Endodermal cell (in vitro differentiated cells): ENCODE measurements around the gene PDE7B. TPM values are rescaled to one million over a fixed set of nuclear protein-coding genes. Genes with fewer than 3 reads are reported as not detected.

Experiments used
- DNase-seq: peaks from one replicate; pipeline ENCODE4 v3.0.0-alpha.2; 2017
- H3K27ac ChIP-seq: 2 replicates; pipeline ENCODE4 v1.5.1; 2013; ENCODE audit warnings: mild to moderate bottlenecking, low read depth, low read length, moderate library complexity
- H3K27me3 ChIP-seq: 2 replicates; pipeline ENCODE4 v1.6.1; 2013; ENCODE audit warnings: mild to moderate bottlenecking, low read length, moderate library complexity; ENCODE audit not compliant: insufficient read depth, control insufficient read depth, poor library complexity, severe bottlenecking
- H3K36me3 ChIP-seq: 2 replicates; pipeline ENCODE4 v1.7.0; 2013; ENCODE audit warnings: mild to moderate bottlenecking, low read length, moderate library complexity; ENCODE audit not compliant: control insufficient read depth, insufficient read depth
- H3K4me1 ChIP-seq: one replicate; pipeline ENCODE4 v1.7.0; 2013; ENCODE audit warnings: low read length; ENCODE audit not compliant: control insufficient read depth, insufficient read depth
- H3K4me3 ChIP-seq: 2 replicates; pipeline ENCODE4 v1.5.1; 2013; ENCODE audit warnings: mild to moderate bottlenecking, low read length, moderate library complexity
- H3K9ac ChIP-seq: 2 replicates; pipeline ENCODE4 v1.6.1; 2013; ENCODE audit warnings: mild to moderate bottlenecking, low read length, moderate library complexity; ENCODE audit not compliant: poor library complexity, severe bottlenecking; ENCODE audit errors: extremely low read depth
- H3K9me3 ChIP-seq: 2 replicates; pipeline ENCODE4 v1.6.1; 2013; ENCODE audit warnings: mild to moderate bottlenecking, low read length, moderate library complexity; ENCODE audit not compliant: control insufficient read depth
- H3K27ac Mint-ChIP-seq: 2 replicates; pipeline ENCODE4 v1.8.0; 2020; ENCODE audit warnings: mixed read lengths
- H3K27me3 Mint-ChIP-seq: 2 replicates; pipeline ENCODE4 v1.8.0; 2021; ENCODE audit warnings: mild to moderate bottlenecking, mixed read lengths; ENCODE audit not compliant: insufficient read depth
- H3K36me3 Mint-ChIP-seq: 2 replicates; pipeline ENCODE4 v1.8.0; 2020; ENCODE audit warnings: low read depth, mixed read lengths
- H3K4me1 Mint-ChIP-seq: 2 replicates; pipeline ENCODE4 v1.8.0; 2020; ENCODE audit warnings: mixed read lengths
- H3K4me3 Mint-ChIP-seq: 2 replicates; pipeline ENCODE4 v1.8.0; 2020; ENCODE audit warnings: mild to moderate bottlenecking, moderate library complexity, mixed read lengths
- H3K9me3 Mint-ChIP-seq: 2 replicates; pipeline ENCODE4 v1.8.0; 2020; ENCODE audit warnings: mild to moderate bottlenecking, mixed read lengths
- WGBS, 2 experiments: methylation state at CpG; one replicate each; pipeline versions ENCODE4 v1.1.5 to v1.1.7; 2013; ENCODE audit warnings: missing lambda C conversion rate in 2 of 2, mixed read lengths in 1 of 2; ENCODE audit not compliant: insufficient coverage in 1 of 2, insufficient read length in 1 of 2; 5-methylcytosine and 5-hydroxymethylcytosine counted together
- total RNA-seq, 2 donors: library from RNA; stranded (reverse); fragmentation: NEBNext Ultra II Directional in 1 of 2; extraction: Animal tissue kit (Norgen Biotek cat#: 25700) in 1 of 2; gene quantifications; 2 replicates in 1 of 2; 3 replicates in 1 of 2; pipeline ENCODE4 v1.2.1, GENCODE V29; 2021
- TF ChIP-seq, protein P1 (sequence below): fragments of 200-600 bp; sonication (generic); conservative IDR thresholded peaks from 2 replicates; pipeline ENCODE4 v1.5.0; 2021; ENCODE audit warnings: antibody characterized with exemption, mild to moderate bottlenecking

The PDE7B gene
- total RNA-seq, 2 donors from 2014 or later: 0.26 TPM; not detected in 1

DNA sequence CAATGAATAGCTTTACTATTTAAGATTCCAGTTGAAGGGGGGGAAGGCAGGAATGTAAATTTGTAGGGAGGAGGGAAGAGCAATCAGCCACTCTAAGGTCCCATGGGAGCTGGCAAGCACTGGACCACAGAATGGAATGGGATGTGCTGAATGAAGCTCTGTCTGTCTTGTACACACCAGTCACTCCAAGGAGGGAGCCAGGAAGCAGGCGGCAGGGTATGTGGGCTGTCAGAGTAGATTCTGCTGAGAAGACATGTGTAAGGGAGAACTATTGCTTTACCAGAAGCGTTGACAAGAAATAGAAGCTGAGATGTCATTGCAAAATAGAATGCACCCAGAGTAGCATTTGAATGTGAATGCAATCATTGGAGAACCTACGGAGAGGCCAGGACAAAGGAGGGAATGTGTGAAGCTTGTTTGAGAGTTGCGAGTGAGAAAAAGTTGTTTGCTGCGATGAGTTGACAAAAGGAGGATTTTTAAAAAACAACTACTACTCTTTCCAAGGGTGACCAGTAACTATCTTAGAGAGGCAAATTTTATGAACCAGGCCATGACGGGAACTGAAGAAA lies 25.2 kb upstream of the PDE7B start:
- no peaks in the 10 kb centered on the region for H3K36me3 ChIP-seq
- no peaks in the 10 kb centered on the region for H3K4me1 ChIP-seq
- Mint-ChIP-seq H3K9me3 (no peaks in the 10 kb centered on the region), H3K27me3 (no peaks in the 10 kb centered on the region), H3K4me1 (peaks cover 6% of the 10 kb centered on the region), H3K36me3 (no peaks in the 10 kb centered on the region), H3K4me3 (no peak overlapping the region), H3K27ac (no peak overlapping the region)
- H3K9me3 ChIP-seq: no peaks in the 10 kb centered on the region
- TF ChIP-seq, protein P1, sequence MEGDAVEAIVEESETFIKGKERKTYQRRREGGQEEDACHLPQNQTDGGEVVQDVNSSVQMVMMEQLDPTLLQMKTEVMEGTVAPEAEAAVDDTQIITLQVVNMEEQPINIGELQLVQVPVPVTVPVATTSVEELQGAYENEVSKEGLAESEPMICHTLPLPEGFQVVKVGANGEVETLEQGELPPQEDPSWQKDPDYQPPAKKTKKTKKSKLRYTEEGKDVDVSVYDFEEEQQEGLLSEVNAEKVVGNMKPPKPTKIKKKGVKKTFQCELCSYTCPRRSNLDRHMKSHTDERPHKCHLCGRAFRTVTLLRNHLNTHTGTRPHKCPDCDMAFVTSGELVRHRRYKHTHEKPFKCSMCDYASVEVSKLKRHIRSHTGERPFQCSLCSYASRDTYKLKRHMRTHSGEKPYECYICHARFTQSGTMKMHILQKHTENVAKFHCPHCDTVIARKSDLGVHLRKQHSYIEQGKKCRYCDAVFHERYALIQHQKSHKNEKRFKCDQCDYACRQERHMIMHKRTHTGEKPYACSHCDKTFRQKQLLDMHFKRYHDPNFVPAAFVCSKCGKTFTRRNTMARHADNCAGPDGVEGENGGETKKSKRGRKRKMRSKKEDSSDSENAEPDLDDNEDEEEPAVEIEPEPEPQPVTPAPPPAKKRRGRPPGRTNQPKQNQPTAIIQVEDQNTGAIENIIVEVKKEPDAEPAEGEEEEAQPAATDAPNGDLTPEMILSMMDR: no peak
- H3K4me3 ChIP-seq: no peak overlapping the region
- 53 to 56% methylated on average over 3 to 5 of the region's 6 CpGs for WGBS, 2 experiments
- no peaks in the 10 kb centered on the region for H3K27me3 ChIP-seq
- no peak overlapping the region for H3K9ac ChIP-seq
- no peak for DNase-seq
- H3K27ac ChIP-seq: no peak overlapping the region

DNA sequence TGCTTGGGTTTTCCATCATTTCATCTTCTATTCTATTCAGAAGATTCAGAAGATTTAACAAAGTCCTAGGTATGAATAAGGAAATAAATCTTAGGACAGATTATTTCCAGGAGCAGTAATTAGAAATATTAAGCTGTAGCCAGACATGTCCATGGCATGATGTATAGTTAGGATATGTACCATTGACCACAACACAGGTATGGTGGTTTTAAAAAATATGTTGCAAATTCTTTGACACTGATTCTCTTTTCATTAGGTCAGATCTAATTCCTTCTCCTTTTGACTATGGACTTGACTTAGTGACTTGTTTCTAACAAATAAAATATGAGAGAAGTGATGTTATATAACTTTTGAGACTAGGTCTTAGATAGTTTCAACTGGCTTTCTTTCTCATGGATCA lies 23.5 kb upstream of the PDE7B start:
- Mint-ChIP-seq H3K4me3 (no peak overlapping the region), H3K36me3 (no peaks in the 10 kb centered on the region), H3K27me3 (no peaks in the 10 kb centered on the region), H3K4me1 (peaks cover 6% of the 10 kb centered on the region), H3K9me3 (no peaks in the 10 kb centered on the region), H3K27ac (no peak overlapping the region)
- DNase-seq: no peak
- H3K27me3 ChIP-seq: no peaks in the 10 kb centered on the region
- H3K27ac ChIP-seq: no peak overlapping the region
- H3K4me3 ChIP-seq: no peak overlapping the region
- TF ChIP-seq, protein P1: no peak
- no peak overlapping the region for H3K9ac ChIP-seq
- H3K4me1 ChIP-seq: no peaks in the 10 kb centered on the region
- H3K9me3 ChIP-seq: no peaks in the 10 kb centered on the region
- no peaks in the 10 kb centered on the region for H3K36me3 ChIP-seq

DNA sequence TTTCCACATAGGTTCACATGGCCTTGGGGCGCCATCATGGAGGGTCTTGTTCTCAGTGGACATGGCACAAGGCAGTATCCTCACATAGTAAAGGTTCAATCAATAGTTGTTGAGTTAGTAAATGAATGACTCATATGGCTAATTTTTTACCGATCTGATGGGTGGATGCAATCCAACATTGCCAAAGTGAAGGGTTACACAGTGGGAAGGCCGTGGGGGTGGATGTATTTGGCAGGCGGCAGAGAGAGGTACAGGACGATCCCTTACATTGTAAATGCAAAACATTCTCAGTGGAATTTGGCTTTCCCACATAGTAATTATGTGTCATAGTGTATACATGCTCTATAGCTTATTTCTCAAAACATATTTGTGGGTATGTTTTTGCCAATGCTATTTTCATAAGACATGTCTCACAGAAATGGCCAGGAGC lies 21.0 kb upstream of the PDE7B start:
- no peak overlapping the region for H3K9ac ChIP-seq
- TF ChIP-seq, protein P1: no peak

More for the DNA sequence above, 21.0 kb upstream of the PDE7B start:
- Mint-ChIP-seq H3K36me3 (no peaks in the 10 kb centered on the region), H3K4me3 (no peak overlapping the region), H3K27me3 (no peaks in the 10 kb centered on the region), H3K4me1 (peaks cover 6% of the 10 kb centered on the region), H3K27ac (no peak overlapping the region), H3K9me3 (no peaks in the 10 kb centered on the region)
- 93 to 94% methylated on average over 3 to 5 of the region's 5 CpGs for WGBS, 2 experiments
- no peak for DNase-seq
- Histone ChIP-seq H3K9me3 (no peaks in the 10 kb centered on the region), H3K36me3 (no peaks in the 10 kb centered on the region), H3K27me3 (no peaks in the 10 kb centered on the region), H3K27ac (no peak overlapping the region), H3K4me1 (no peaks in the 10 kb centered on the region), H3K4me3 (no peak overlapping the region)
